ENCODE results near the gene B4GALNT1.

The B4GALNT1 gene

DNA sequence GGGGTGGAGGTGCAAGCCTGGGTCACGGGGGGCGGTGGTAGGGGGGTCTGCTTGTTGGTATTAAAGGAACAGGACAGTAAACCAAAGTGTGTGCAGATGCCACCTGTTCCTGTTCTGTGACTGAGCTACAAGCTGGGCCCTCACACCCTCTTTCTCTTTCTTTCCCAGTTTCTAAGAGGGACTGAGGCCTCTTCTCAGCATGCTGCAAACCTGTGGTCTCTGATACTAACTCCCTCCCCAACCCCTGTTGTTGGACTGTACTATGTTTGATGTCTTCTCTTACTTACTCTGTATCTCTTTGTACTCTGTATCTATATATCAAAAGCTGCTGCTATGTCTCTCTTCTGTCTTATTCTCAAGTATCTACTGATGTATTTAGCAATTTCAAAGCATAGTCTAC, 49.0 kb downstream of the B4GALNT1 start:
- TF ChIP-seq CTCF (IDR thresholded peaks at IDR 0.05) = no peak
- Histone ChIP-seq H3K4me3 (no peak overlapping the region), H3K27ac (no peak overlapping the region)
- DNase-seq (ENCODE audit: low spot score) = no peak

- H3K4me3 ChIP-seq = no peak overlapping the region
- DNase-seq (ENCODE audit: low spot score) = peak; percentile 79
- peak; percentile 76 for TF ChIP-seq CTCF (IDR thresholded peaks at IDR 0.05)
- no peak overlapping the region for H3K27ac ChIP-seq
Observed at GRCh38 chr12:57583008-57583831, 49.8 kb downstream of the B4GALNT1 start.

GRCh38 chr12:57582440-57582839, 50.6 kb downstream of the B4GALNT1 start:
- H3K27ac ChIP-seq = no peak overlapping the region
- TF ChIP-seq CTCF (IDR thresholded peaks at IDR 0.05) = no peak
- H3K4me3 ChIP-seq = no peak overlapping the region
- DNase-seq (ENCODE audit: low spot score) = no peak

GRCh38 chr12:57581802-57582201, 51.2 kb downstream of the B4GALNT1 start:
- no peak for DNase-seq (ENCODE audit: low spot score)
- H3K4me3 ChIP-seq = no peak overlapping the region
- H3K27ac ChIP-seq = no peak overlapping the region
- no peak for TF ChIP-seq CTCF (IDR thresholded peaks at IDR 0.05)

DNA sequence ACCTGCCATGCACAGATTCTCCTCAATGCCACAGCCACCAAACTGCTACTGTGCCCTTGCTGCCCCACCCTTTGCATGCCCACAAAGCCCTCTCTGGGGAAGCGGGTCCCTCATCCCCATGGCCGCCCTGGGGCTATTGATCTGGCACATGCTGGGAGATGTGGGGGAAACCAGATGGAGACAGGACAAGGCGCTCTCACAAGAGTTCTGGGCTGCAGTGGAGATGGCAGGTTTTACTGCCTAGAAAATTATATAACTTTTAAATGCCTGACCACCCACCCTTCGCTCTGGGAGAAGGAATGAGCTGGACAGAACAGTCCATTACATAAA, 52.6 kb downstream of the B4GALNT1 start:
- TF ChIP-seq CTCF (IDR thresholded peaks at IDR 0.05) = no peak
- H3K4me3 ChIP-seq = no peak overlapping the region
- DNase-seq (ENCODE audit: low spot score) = no peak
- H3K27ac ChIP-seq = no peak overlapping the region

- no peak overlapping the region for H3K4me3 ChIP-seq
- no peak for TF ChIP-seq CTCF (IDR thresholded peaks at IDR 0.05)
- H3K27ac ChIP-seq = no peak overlapping the region
- no peak for DNase-seq (ENCODE audit: low spot score)
Observed at GRCh38 chr12:57579677-57580465, 53.1 kb downstream of the B4GALNT1 start.

DNA sequence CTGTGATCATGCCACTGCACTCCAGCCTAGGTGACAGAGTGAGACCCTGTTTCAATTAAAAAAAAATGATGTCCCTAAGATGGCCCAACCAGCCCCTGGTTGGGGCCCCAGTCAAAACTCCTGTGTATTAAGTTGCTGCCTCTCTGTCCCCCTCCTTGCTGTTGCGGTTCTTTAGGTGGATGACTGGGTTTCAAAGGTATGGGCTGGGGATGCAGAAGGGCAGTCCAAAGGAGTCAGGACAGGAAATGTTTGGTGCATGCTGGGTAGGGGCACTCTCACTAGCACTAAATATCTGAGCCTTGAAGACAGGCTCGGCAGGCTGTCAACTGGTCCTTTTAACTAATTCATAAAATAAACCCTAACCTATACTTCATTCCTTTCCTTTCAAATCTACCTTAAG, 54.0 kb downstream of the B4GALNT1 start:
- no peak for DNase-seq (ENCODE audit: low spot score)
- Histone ChIP-seq H3K27ac (no peak overlapping the region), H3K4me3 (no peak overlapping the region)
- TF ChIP-seq CTCF (IDR thresholded peaks at IDR 0.05) = no peak

Data from coronary artery (tissue), 2 donors.